ENCODE results near the gene STIP1. TPM values are rescaled to one million over a fixed set of nuclear protein-coding genes. Genes with fewer than 3 reads are reported as not detected.
"Not testable (repeated sequence)": the region's sequence is repeated elsewhere in the genome, so short reads cannot be mapped to it uniquely, and the experiment has no call there.

Gene STIP1
- total RNA-seq, 2 donors from 2014 or later: 61.2 to 75.1 TPM

DNA sequence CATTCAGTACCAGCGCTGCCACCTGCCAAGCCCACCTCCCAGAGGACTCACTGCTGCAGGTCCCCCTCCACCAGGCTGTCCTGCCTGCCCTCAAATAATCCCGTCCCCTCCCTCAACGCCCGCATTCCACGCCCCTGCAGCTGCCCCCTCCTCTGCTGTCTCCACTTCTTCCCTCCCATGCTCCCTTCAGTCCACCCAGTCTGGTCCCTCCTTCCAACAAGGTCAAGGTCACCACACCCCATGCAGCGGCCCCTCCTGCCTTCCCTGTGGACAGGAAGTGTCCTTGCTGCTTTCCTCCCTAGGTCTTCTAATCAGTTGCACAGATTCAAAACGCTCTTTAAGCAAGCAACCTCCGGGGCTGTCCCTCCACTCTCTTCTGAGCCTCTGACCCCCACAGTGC lies 32.2 kb upstream of the STIP1 start:
- intact Hi-C loops (cut with DNase I, micrococcal nuclease): loop anchor here (5.0 to 10.0 kb wide), 3 partner anchors 152 to 319 kb away; partner anchors contain the start of gene MARK2 (in 1 of the 2)
- DNase-seq (no peak), ATAC-seq (no peak)

DNA sequence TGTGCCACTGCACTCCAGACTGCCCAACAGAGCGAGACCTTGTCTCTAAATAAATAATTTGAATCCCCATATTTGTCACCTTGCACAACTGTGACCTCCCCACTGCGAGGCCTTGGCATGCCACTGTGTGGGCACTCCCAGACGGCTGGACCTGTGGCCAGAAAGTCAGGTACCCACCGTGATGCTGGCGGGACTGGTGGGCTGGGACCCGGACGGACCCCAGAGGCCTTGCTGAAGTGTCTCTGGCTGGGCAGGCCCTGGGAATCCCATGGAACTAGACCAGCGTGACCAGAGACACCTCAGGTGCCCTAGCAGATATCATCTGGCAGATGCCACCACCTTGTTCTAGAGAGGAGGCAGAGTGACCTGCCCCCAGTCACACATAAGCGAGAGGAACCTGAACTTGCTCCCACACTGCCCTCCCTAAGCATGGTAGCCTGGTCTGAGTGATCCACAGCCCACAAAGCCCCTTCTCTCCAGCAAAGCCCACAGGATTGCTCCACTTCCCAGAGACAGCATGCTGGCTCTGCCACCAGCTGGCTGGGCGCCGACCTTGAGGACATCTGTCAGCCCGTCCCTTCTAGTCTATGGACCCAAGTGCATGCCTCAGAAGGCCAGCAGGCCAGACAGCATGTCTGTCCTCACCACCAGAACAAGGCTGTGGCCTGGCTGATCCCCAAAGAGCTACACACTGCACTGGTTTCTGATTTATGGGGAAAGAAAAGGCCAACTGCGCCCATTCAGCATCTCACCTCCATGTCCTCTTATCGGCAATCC lies 29.5 kb upstream of the STIP1 start:
- DNase-seq (no peak), ATAC-seq (no peak)
- intact Hi-C loops (cut with DNase I, micrococcal nuclease): loop anchor here in 1 of 2 donors (10.0 kb wide), 1 partner anchor 322 kb away; the partner anchor contains the start of gene MARK2

DNA sequence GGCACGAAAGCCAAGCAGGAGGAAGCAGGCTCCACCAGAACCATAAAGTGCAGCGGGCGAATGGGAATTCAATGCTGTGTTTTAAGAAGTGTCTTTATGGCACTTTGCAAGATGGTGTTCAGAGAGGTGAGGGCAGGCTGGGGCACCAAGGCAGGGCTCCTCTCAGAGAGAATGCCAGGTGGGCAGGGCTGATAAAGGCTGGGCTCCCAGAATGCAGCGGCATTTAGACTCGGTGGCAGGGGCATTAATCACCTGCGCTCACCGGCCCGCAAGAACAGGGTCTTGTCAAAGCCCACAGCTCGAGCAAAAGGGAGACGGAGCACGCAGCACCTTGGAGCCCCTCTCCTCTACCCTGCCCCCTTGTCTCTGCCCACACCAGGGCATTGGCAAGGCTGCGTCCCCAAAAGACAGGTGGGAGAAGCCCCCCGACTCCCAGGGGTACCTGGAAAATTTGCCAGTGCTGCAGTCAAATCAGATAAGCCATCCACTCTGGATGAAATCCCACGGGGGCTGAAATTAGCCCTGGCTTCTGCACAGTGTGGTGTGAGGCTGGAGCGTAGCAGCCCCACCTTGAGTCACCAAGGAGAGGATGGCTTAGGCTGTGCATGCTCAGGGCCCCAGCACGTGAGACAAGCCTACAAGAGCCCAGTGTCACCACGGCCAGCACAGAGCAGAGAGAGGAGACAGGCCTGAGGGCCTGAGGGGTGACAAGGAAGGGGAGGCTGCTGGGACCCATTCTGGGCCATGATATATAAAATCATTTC lies 28.2 kb upstream of the STIP1 start:
- no peak for ATAC-seq
- DNase-seq: no peak
- intact Hi-C loops (cut with DNase I, micrococcal nuclease): loop anchor here in 1 of 2 donors (10.0 kb wide), 1 partner anchor 323 kb away; the partner anchor contains the start of gene MARK2

DNA sequence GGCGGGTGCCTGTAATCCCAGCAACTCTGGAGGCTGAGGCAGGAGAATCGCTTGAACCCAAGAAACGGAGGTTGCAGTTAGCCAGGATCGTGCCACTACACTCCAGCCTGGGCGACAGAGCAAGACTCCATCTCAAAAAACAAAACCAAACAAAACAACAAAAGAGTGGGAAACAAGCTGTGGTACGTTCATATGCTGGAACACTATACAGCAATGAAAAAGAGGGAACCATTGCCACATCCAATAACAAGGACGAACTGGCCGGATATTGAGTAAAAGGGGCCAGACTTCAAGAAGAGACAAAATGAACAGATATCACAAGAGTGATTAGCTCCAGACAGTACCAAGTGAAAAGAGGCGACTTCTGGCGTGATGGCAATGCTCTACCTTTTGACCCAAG lies 24.9 kb upstream of the STIP1 start:
- ATAC-seq (no peak), DNase-seq (no peak)
- intact Hi-C loops (cut with DNase I, micrococcal nuclease): no loop called here

DNA sequence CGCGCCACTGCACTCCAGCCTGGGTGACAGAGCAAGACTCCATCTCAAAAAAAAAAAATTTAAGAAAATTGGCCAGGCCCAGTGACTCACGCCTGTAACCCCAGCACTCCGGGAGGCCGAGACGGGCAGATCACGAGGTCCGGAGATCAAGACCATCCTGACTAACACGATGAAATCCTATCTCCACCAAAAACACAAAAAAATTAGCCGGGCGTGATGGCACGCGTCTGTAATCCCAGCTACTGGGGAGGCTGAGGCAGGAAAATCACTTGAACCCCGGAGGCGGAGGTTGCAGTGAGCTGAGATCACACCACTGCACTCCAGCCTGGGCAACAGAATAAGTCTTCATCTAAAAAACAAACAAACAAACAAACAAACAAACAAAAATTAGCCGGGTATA lies 23.2 kb upstream of the STIP1 start:
- ATAC-seq; DNase-seq; intact Hi-C loops (cut with DNase I, micrococcal nuclease): not testable (repeated sequence)

DNA sequence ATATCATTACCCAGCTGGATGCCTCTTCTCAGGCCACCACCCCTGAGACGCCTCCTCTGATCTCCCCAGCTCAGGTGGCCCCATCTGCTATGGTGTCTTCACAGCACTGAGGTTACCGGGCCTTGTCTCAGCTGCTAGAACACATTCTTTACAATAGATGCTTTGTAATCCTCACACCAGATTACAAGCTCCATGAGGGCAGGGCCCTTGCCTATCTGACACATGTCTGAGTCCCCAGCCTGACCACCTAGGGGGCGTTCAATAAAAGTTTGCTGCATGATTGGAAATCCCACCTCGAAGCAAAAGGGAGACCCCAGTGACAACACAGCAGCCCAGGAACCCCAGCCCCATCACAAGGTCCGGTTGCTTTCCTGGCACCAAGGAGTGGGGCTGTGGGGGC lies 22.0 kb upstream of the STIP1 start:
- DNase-seq (no peak), ATAC-seq (no peak)
- intact Hi-C loops (cut with DNase I, micrococcal nuclease): no loop called here

DNA sequence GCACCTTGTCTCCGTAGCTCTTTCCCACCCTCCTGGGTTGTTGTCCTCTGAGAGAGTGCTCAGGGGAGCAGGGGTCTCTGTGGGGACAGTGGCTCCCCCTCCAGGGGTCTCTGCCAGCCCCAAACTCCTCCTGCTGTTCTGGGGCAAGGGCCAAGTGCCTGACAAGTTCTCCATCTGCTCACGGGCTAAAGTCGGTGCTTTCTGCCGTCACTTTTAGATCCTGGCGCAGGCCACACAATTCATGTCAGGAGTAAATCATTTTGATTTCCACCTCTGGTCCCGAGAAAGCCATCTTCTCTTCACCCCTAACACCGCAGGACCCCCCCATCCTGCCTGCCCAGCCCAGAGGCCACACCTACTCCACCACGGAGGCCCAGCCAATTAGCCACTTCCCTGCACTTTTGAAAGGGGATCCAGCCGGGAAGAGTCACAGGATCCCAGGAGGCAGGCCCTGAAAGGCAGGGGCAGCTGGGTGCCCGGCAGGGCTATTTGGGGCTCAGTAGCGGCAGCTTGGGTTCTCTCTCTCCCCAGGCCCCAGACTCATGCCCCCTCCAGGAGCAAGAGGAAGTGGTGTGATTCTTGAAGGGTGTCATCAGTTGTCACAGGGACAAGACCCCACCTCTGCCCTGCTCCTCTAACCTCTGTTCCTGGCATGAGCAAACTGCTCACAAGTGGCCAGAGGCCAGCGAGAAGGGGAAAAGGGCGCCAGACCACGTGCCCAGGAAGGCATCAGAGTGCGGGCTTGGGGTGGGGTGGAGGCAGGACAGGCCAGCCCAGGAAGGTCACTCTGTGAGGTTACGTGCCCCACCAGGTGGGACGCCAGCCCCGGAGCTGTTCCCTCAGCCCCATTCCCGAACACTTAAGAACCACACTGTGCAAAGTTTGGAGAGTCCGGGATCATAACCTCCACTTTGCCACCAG lies 21.3 kb upstream of the STIP1 start:
- intact Hi-C loops (cut with DNase I, micrococcal nuclease): no loop called here
- ATAC-seq (peak; percentile 14), DNase-seq (peak; percentile 43 to 51)

DNA sequence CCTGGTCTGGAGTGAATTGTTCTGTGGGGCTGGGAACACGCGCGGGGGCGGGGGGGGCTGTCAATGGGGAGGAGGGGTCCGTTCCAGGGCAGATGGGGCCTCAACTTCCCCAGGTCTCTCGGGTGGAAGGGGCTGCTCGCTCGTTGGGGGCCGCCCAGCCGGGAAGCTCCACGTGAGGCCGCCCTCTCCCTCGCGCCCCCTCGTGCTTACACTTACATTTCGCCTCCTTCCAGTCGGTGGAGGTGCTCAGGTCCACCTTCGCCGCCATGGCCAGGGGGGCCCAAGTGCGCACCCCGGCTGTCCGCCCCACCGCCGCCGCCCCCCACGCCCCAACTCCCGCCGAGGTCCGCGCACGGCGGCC lies 20.5 kb upstream of the STIP1 start:
- intact Hi-C loops (cut with DNase I, micrococcal nuclease): no loop called here
- peak; percentile 8 for ATAC-seq
- peak in 1 of 2 donors; percentile 56 for DNase-seq

DNA sequence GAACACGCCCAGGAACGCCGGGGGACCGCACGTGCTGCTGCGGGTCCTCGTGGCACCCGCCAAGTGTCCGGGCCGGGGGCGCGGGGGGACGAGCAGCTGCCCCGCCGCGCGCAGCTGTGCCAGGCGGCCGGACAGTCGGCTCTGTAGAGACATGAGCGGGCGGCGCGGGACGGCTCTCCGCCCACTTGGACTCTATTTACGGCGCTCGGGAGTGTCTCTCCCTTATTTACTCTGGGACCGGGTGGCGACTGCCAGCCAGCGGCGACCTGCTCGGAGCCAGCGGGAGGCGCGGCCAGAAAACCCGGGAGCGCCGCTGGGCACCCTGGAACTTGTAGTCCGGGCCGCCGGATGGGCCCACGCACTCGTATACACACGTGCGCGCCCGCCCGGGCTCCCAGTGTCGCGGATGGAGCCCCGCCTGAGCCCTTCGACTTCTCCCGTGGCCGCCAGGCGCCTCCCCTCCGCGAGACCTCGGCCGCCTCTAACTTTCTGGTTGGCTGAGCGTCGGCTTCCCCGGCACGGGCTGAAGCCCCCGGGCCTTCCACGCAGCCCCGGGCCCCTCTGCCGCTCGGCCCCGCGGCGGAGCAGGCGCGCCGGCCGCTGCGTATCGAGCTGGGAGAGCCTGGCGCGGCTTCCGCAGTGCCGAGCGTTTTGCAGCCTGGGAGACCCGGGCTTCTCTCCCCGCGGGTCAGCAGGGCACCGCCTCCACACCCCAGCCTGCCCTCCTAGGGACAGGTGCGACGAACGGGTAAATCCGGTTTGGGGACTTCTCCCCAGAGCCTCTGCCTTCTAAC lies 19.9 kb upstream of the STIP1 start, which contains the start of gene MACROD1:
Gene MACROD1 (minus strand): TSS at position 272 of the 794 bp plus-strand sequence. CDS start 119 bp downstream, at position 153.
- intact Hi-C loops (cut with DNase I, micrococcal nuclease): no loop called here
- DNase-seq (peak; percentile 92 to 93), ATAC-seq (peak; percentile 89)

DNA sequence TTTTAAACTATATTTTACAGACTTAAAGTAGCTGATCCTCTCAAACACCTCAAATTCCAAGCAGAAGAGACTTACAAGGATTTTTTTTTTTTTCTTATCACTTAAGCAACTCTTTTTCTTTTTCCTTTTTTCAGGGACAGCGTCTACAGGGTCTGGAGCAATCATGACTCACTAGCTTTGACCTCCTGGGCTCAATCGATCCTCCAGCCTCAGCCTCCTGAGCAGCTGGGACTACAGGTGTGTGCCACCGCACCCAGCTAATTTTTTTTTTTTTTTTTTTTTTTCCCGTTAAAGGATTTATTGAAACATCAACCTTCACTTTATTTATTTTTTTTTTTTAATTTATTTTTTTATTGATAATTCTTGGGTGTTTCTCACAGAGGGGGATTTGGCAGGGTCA lies 15.6 kb upstream of the STIP1 start:
- intact Hi-C loops (cut with DNase I, micrococcal nuclease): no loop called here
- ATAC-seq: no peak
- DNase-seq: no peak

DNA sequence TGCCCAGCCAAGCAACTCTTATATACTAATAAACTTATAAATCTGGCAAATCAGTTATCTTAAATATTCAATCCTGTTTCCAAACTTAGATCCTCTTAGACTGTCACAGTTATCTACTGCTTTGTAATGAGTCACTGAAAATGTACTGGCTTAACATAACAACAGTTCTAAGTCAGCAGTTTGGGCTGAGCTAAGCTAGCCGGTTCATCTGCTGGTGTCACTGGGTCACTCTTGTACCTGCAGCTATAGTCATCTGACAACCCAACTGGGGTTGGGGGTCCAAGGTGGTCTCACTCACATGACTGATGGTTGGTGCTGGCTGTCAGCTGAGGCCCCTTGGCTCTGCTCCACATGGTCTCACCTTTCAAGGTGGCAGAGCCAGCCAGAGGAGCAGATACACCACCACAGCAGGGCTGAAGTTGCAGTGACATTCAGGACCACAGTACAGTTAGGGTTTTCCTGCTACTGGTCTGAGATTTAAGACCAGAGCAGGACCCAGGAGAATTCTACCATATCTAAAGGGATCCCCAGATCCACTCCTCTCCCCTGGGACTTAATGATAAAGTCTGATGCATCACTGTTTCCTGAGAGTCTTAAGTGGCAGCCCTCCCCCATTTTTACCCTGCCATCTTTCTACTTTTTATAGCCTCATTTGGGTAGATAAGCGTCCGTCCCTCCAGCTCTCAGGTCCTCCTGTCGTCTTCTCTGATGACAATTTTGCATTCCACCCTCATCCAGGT lies 12.2 kb upstream of the STIP1 start:
- ATAC-seq (no peak), DNase-seq (no peak)
- intact Hi-C loops (cut with DNase I, micrococcal nuclease): no loop called here

DNA sequence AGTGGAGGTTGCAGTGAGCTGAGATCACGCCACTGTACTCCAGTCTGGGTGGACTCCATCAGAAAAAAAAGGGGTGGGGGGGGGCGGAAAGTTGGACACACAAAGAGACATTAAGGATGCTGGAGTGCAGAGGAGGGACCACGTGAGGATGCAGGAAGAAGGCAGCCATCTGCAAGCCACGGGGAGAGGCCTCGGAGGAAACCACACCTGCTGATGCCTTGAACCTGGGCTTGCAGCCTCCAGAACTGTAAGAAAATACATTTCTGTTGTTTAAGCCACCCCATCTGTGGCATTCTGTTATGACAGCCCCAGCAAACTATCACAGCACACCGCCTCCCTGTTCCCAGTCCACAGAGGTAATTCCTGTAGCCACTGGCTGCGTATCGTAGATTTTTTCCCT lies 9.2 kb upstream of the STIP1 start:
- intact Hi-C loops (cut with DNase I, micrococcal nuclease): no loop called here
- ATAC-seq (no peak), DNase-seq (no peak)

DNA sequence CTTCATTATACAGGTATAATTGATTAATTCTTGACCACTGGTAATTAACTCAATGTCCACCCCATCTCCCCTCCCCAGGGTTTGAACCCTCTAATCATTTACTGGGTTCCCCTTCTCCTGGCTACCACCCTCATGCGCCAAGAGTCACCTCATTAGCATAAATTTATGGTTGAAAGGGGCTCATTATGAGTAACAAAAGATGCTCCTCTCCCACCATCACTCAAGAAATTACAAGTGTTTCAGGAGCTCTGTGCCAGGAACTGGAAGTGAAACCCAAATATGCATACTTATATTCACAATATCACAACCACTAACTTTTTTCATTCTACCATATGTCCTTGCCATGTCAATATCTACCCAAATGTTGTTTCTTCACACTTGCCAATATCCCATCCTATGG lies 7.8 kb upstream of the STIP1 start:
- intact Hi-C loops (cut with DNase I, micrococcal nuclease): no loop called here
- DNase-seq (no peak), ATAC-seq (no peak)

DNA sequence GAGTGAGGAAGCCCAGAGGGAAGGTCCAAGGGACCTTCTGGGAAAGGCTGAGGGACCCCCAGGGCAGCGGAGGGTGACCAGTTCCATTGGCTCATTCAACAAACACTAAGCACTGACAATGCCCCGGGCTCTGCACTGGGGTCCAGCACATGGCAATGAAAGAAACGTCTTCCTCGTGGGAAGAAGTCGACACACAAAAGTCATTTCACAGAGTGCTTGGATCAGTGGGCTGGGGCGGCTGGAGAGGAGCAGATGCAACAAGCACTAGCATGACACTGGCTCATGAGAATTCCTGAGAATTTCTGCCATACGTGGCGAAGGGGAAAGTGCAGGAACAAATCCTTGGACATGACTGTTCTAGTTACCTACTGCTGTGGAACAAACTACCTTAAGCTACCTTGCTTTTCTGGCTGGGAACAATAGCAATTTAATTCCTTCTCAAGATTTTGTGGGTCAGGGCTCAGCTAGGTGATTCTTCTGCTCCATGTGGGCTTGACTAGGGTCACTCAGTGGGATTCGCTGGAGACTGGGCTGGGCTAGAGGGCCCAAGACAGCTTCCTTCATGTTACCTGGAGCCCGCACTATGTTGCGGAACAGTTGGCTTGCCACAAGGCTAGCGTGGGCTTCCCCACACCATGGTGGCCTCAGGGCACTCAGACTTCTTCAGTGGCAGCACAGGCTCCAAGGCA lies 6.9 kb upstream of the STIP1 start:
- DNase-seq (no peak), ATAC-seq (no peak)
- intact Hi-C loops (cut with DNase I, micrococcal nuclease): no loop called here

DNA sequence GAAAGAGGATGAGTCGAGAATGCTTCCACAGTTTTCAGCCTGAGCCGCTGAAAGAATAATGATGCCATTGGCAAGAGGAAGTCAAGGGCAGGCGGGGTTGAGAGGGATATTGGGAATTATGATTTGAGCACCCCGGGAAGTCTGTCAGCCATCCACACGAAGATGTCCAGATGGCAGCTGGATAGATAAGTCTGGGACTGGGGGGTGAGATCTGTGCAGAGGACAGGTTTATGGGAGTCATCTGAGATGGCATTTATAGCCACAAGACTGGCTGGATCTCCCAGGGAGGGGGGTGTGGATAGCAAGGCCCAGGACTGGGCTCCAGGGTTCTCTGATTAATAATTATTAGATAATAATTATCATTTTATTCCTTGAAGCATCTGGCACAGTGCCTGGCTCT lies 5.1 kb upstream of the STIP1 start:
- ATAC-seq: no peak
- DNase-seq: no peak
- intact Hi-C loops (cut with DNase I, micrococcal nuclease): no loop called here

DNA sequence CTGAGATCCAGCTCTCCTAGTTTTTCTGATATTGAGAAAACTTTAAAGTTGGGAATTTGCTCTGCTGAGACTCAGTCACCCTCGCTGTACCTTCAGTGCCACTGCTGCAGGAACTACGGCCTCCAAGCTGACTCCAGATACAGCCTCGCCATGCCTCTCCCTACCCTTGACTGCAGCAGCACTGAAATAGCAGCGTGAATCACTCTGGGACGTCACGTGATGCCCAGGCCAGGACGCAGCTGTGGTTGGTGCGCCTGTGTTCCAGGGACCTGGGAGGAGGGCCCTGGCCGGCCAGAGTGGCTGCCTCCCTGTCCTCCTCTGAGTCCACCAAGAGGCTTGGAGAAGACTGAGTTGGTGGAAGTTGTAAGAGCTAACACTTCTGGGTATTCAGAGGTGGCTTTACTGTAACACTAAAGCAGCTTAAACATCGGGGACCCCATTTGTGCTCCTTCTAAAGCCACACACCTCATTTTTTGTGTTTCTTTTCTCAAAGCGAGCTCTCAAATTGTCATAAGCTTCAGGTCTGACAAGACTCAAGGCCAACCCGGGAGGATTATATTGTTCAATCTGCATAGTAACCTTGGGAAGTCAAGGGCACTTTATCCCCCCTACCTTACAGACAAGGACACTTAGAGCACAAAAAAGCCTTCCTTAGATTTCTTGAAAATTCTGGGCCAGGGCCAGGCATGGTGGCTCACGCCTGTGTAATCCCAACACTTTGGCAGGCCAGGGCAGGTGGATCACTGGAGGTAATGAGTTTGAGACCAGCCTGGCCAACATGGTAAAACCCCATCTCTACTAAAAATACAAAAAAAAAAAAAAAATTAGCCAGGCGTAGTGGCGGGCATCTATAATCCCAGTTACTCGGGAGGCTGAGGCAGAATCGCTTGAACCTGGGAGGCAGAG lies 4.2 kb upstream of the STIP1 start:
- peak; percentile 60 for ATAC-seq
- intact Hi-C loops (cut with DNase I, micrococcal nuclease): no loop called here
- peak; percentile 91 to 96 for DNase-seq

Measured in left colon (tissue), 2 donors.